Endothelial cell (in vitro differentiated cells): ENCODE measurements around the gene ATAD3B. TPM values are rescaled to one million over a fixed set of nuclear protein-coding genes. Genes with fewer than 3 reads are reported as not detected.
"Not testable (repeated sequence)": the region's sequence is repeated elsewhere in the genome, so short reads cannot be mapped to it uniquely, and the experiment has no call there.

Experiments used
- DNase-seq: peaks from one replicate; pipeline ENCODE4 v3.0.0; 2021; ENCODE audit warnings: low spot score
- H3K27ac Mint-ChIP-seq: one replicate; pipeline ENCODE4 v1.8.0; 2021; ENCODE audit warnings: mixed read lengths, inconsistent platforms; ENCODE audit not compliant: unreplicated experiment
- H3K27me3 Mint-ChIP-seq: one replicate; pipeline ENCODE4 v1.8.0; 2021; ENCODE audit warnings: mild to moderate bottlenecking, moderate library complexity, mixed read lengths, inconsistent platforms; ENCODE audit not compliant: unreplicated experiment
- H3K36me3 Mint-ChIP-seq: one replicate; pipeline ENCODE4 v1.8.0; 2021; ENCODE audit warnings: mild to moderate bottlenecking, low read depth, mixed read lengths, inconsistent platforms; ENCODE audit not compliant: unreplicated experiment
- H3K4me1 Mint-ChIP-seq: one replicate; pipeline ENCODE4 v1.8.0; 2021; ENCODE audit warnings: mild to moderate bottlenecking, mixed read lengths, inconsistent platforms; ENCODE audit not compliant: unreplicated experiment
- H3K4me3 Mint-ChIP-seq: one replicate; pipeline ENCODE4 v1.8.0; 2021; ENCODE audit warnings: mild to moderate bottlenecking, mixed read lengths, inconsistent platforms; ENCODE audit not compliant: unreplicated experiment
- H3K9me3 Mint-ChIP-seq: one replicate; pipeline ENCODE4 v1.8.0; 2021; ENCODE audit warnings: mixed read lengths, inconsistent platforms; ENCODE audit not compliant: unreplicated experiment
- total RNA-seq: library from RNA; stranded (reverse); fragmentation: NEBNext Ultra II Directional; extraction: Animal tissue kit (Norgen Biotek cat#: 25700); gene quantifications from one replicate; pipeline ENCODE4 v1.2.1, GENCODE V29; 2021; ENCODE audit not compliant: unreplicated experiment
- TF ChIP-seq, protein P1 (sequence below): fragments of 200-600 bp; sonication (generic); IDR thresholded peaks from one replicate; pipeline ENCODE4 v1.5.0; 2021; ENCODE audit warnings: antibody characterized with exemption; ENCODE audit not compliant: unreplicated experiment

The ATAD3B gene
- total RNA-seq, 1 donor from 2014 or later, result 27.2 TPM

DNA sequence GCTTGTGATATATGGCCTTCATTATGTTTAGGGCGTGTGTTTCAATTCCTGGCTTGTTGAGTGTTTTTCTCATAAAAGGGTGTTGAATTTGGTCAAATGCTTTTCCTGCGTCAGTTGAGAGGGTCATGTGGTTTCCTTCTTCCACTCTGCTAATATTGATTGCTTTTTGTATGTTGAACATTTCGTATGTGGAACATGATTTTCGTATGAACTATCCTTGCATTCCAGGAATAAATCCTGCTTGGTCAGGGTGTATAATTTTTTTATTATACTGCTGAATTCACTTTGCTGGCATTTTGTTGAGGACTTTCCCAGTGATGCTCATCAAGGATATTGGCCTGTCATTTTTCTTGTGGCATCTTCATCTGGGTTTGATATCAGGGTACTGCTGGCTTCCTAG, 35.7 kb downstream of the ATAD3B start:
- Mint-ChIP-seq H3K27ac (no peak overlapping the region), H3K4me1 (peaks cover 8% of the 10 kb centered on the region), H3K4me3 (no peak overlapping the region), H3K9me3 (no peaks in the 10 kb centered on the region), H3K36me3 (peaks cover 6% of the 10 kb centered on the region), H3K27me3 (peaks cover 6% of the 10 kb centered on the region)
- TF ChIP-seq, protein P1, sequence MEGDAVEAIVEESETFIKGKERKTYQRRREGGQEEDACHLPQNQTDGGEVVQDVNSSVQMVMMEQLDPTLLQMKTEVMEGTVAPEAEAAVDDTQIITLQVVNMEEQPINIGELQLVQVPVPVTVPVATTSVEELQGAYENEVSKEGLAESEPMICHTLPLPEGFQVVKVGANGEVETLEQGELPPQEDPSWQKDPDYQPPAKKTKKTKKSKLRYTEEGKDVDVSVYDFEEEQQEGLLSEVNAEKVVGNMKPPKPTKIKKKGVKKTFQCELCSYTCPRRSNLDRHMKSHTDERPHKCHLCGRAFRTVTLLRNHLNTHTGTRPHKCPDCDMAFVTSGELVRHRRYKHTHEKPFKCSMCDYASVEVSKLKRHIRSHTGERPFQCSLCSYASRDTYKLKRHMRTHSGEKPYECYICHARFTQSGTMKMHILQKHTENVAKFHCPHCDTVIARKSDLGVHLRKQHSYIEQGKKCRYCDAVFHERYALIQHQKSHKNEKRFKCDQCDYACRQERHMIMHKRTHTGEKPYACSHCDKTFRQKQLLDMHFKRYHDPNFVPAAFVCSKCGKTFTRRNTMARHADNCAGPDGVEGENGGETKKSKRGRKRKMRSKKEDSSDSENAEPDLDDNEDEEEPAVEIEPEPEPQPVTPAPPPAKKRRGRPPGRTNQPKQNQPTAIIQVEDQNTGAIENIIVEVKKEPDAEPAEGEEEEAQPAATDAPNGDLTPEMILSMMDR, result no peak
- DNase-seq, result no peak

DNA sequence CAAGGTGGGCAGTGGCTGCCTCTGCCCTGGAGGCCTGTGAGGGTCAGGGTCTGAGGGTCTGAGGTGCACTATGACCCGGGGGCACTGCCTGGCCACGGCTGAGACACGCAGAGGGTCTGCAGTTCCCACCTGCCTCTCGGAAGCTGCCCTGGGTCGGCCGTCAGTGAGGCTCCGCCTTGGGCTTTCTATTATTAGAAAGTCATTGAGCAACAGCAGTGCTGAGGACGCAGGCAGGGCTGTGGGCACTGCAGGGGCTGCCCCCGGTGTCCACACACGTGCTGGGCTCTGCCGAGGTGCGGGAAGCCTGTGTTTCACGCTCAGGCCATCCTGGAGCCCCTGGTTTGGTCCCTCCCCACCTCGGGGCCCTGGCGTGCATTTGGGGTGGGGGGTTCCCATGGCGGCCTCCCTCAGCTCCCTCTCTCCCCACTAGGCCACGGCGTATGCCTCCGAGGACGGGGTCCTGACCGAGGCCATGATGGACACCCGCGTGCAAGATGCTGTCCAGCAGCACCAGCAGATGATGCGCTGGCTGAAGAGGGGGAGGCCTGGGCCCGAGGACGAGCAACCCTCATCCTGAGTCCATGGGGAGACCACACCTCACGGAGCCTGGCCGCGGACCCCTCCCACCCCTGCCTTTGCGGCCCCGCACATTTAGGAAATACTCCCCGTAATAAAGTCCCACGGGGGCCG, 37.4 kb downstream of the ATAD3B start:
- not testable (repeated sequence) for DNase-seq, H3K4me3 Mint-ChIP-seq, H3K27me3 Mint-ChIP-seq, H3K9me3 Mint-ChIP-seq, H3K27ac Mint-ChIP-seq, H3K36me3 Mint-ChIP-seq
- peaks cover 10% of the 10 kb centered on the region for H3K4me1 Mint-ChIP-seq

DNA sequence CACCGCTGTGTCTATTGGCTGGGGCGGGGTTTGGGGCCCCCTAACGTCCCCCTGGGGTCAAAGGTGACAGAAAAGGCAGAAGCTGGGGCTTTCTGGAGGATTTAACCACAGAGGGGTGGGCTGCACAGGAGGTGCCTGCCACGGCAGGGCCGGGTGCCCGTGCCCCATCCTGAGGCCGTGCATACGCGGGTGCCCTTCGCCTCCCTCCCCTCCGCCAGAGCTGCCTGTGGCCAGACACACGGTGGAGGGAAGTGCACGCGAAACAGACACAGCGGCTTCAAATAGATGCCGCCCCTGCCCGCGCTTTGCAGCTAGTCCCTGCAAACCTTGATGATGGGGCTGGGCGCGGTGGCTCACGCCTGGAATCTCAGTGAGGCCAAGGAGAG, 37.9 kb downstream of the ATAD3B start:
- peaks cover 10% of the 10 kb centered on the region for H3K4me1 Mint-ChIP-seq
- not testable (repeated sequence) for H3K36me3 Mint-ChIP-seq, H3K9me3 Mint-ChIP-seq, H3K27ac Mint-ChIP-seq, DNase-seq, H3K27me3 Mint-ChIP-seq, H3K4me3 Mint-ChIP-seq

DNA sequence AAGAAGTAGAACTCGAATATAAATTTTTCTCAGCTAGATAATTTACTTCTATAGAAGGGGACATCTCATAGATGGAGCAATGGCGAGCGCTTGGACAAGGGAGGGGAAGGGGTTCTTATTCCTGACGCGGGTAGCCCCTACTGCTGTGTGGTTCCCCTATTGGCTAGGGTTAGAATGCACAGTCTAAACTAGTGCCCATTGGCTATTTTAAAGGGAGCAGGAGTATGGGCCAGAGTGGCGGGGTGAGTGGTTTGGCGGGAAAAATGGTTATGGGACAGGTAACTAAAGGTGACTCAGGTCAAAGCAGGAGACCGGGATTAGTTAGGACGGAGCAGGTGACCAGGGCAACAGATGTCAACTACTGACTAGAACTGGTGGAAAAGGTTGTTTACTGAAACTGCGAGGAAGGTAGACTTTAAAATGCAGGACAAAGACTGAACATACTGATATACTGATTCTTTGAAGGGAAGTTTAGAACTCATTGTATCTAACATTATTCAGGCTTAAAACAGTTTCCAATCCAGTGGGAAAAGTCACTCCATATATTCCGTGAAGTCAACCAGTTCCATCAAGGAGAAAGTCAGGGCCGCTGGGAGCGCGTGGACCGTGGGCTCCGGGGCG, 39.5 kb downstream of the ATAD3B start:
- Mint-ChIP-seq H3K4me1 (peaks cover 8% of the 10 kb centered on the region), H3K36me3 (peaks cover 6% of the 10 kb centered on the region), H3K27ac (peak overlapping the region; percentile 95), H3K27me3 (peaks cover 9% of the 10 kb centered on the region), H3K4me3 (peak overlapping the region; percentile 98), H3K9me3 (no peaks in the 10 kb centered on the region)
- TF ChIP-seq, protein P1, result no peak
- DNase-seq, result no peak

DNA sequence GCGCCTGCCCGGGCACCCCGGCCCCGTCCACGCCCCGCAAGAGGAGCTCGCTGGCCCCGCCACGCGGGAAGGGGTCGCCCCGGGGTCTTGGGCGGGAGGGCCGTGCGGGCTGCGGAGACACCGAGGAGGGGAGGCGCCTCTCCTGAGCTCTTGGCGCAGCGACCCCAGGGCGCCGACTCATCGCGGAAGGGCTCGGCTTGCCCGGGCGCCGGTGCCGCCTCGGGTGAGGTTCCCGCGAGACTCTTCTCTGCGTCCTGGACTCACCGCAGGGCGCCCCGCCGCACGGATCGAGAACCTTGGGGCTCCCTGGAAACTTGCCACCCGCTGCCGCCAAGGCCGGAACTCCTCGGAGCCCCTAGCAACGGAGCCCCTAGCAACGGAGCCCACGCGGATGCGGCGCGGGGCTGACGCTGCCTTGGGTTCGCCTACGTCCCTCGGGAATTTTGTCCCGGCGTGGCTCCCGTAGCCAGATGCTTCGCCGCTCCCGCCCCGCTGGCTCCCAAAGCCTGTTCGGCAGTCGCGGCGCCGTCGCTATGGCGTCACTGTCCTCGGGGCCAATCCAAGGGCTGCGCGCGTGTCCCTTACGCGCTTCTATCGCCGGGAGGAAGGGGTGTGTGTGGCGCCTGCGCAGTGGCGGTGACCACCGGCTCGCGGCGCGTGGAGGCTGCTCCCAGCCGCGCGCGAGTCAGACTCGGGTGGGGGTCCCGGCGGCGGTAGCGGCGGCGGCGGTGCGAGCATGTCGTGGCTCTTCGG, 40.1 kb downstream of the ATAD3B start, which contains the start of gene ATAD3A:
TSS of gene ATAD3A (plus strand) at position 630 of the 753 bp plus-strand sequence. CDS start at position 737, 107 bp downstream.
- TF ChIP-seq, protein P1, result no peak
- H3K27me3 Mint-ChIP-seq, result peaks cover 9% of the 10 kb centered on the region
- H3K4me3 Mint-ChIP-seq, result peak within 1 kb of the TSS; percentile 98
- peaks cover 8% of the 10 kb centered on the region for H3K4me1 Mint-ChIP-seq
- peak; percentile 96 for DNase-seq
- H3K27ac Mint-ChIP-seq, result peak within 1 kb of the TSS; percentile 95
- H3K36me3 Mint-ChIP-seq, result peaks cover 6% of the 10 kb centered on the region
- H3K9me3 Mint-ChIP-seq, result no peaks in the 10 kb centered on the region

DNA sequence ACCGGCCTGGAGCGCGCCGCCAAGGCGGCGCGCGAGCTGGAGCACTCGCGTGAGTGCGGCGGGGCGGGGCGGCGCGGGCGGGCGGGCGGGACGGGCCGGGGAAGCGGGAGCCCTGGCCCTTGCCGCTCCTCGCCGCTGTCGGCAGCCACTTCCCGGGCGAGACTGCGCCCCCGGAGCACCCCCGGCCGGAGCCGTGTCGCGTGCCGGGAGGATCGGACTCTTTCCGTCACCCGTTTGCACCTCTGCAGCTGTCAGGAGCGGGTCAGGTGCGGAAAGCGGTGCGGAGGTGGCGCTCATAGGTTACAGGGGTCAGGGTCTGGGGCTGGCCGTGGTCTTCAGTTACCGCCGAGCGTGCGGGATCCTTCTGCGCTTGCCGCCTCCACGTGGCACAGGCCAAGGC, 40.9 kb downstream of the ATAD3B start:
- not testable (repeated sequence) for H3K9me3 Mint-ChIP-seq, H3K36me3 Mint-ChIP-seq, DNase-seq, H3K27me3 Mint-ChIP-seq, H3K4me1 Mint-ChIP-seq, H3K27ac Mint-ChIP-seq
- H3K4me3 Mint-ChIP-seq, result peak overlapping the region; percentile 81

DNA sequence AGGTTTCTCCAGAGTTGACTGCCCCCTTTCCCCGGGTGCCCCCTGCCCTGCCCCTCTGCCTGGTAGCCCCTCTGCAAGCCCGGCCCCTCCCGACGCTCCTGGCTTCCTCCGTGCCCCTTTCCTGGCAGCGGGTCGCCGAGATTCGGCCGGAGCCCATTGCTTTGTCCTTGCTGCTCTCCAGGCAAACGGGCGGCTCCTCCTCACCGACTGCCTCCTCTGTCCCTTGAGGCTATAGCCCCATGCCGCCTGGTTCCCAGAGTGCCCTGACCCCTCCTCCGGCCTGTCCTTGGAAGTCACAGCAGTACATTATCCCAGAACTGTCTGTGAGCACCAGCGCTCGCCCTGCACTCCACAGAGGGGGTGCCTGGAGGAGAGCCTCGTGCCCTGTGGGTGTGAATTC, 42.1 kb downstream of the ATAD3B start:
- H3K27ac Mint-ChIP-seq, DNase-seq, H3K4me1 Mint-ChIP-seq, H3K9me3 Mint-ChIP-seq, H3K27me3 Mint-ChIP-seq: not testable (repeated sequence)
- H3K36me3 Mint-ChIP-seq, result peaks cover 14% of the 10 kb centered on the region
- peak overlapping the region; percentile 79 for H3K4me3 Mint-ChIP-seq

DNA sequence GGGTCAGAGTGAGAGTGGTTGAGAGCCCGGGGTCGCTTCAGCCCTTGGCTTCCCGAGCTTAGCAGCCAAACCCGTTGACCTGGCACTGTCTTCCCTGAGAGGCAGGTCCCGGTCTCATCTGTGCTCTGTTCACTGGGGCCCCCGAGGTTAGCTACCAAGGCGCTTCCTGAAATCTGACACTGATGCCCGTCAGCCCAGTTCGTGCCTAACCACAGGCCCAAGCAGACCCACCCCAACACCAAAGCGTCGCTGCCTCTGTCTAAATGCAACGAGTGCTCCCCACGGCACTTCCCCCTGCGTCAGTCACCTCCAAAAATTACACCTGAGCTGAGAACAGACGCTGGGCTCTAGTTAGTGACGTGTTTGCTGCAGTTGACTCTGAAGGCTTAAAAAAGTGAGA, 42.8 kb downstream of the ATAD3B start:
- H3K27me3 Mint-ChIP-seq, H3K4me1 Mint-ChIP-seq, H3K27ac Mint-ChIP-seq, H3K9me3 Mint-ChIP-seq, H3K4me3 Mint-ChIP-seq, DNase-seq: not testable (repeated sequence)
- peaks cover 16% of the 10 kb centered on the region for H3K36me3 Mint-ChIP-seq

DNA sequence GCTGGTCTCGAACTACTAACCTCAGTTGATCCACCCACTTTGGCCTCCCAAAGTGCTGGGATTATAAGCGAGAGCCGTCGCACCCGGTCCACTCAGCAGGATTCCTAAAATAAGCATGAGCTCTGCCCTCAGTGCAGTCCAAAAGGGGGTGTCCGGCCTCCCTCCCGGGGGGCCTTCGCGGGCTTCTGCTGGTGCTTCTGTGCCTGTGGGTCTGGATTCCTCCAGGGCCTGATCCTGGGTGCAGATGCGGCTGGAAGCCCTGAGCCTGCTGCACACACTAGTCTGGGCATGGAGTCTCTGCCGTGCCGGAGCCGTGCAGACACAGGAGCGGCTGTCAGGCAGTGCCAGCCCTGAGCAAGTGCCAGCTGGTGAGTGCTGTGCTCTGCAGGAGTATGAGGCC, 45.4 kb downstream of the ATAD3B start:
- DNase-seq, H3K27ac Mint-ChIP-seq, H3K4me1 Mint-ChIP-seq, H3K9me3 Mint-ChIP-seq, H3K4me3 Mint-ChIP-seq, H3K27me3 Mint-ChIP-seq: not testable (repeated sequence)
- H3K36me3 Mint-ChIP-seq, result peaks cover 10% of the 10 kb centered on the region
